GDM1 (cell line): ENCODE data around the gene PIK3R6.
"Not testable (repeated sequence)": the region's sequence is repeated elsewhere in the genome, so short reads cannot be mapped to it uniquely, and the experiment has no call there.

Experiments used
- DNase-seq: peaks from one replicate; lab custom pipeline; 2025; lab: John Stamatoyannopoulos, UW

Gene PIK3R6

DNA sequence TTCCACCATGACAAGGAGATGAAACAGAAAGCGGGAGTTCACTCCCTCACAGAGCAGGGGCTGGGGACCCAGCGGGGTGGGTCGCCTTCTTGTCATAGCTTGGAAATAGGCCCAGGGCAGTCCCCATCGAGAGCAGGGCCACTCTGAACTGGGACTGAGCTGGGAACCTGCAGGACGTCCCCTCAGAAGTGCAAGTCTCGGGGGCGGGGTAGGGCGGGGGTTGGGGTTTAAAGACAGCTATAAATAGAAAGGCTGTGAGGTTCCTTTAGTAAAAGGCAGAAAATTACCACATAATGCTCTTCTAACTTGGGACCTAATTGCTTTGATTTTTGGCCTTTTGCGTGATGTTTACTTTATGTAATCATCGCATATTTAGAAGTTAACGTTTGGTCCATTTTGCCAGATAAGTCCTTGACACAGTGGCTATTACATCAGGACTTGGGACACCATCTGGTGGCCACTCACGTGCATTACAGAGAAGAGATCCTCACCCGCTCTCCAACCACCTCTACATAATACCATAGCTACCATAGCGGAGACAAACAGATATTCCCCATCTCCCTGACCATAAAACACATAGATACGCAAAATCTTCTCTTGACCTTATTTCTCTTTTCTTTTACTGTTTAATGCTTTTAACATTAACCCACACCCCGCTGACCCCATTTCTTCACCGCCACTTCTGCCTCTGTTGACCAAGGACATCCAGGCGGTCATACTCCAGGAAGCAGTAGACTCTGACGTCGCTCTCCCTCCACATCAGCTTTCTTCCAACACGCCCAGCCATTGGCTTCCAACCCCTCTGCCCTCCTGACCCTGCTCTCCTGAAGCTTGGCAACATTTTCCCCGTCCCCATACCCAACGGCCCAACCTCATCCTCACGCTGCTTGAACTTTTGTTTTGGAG, 27.5 kb upstream of the PIK3R6 start:
- peak; percentile 46 for DNase-seq

DNA sequence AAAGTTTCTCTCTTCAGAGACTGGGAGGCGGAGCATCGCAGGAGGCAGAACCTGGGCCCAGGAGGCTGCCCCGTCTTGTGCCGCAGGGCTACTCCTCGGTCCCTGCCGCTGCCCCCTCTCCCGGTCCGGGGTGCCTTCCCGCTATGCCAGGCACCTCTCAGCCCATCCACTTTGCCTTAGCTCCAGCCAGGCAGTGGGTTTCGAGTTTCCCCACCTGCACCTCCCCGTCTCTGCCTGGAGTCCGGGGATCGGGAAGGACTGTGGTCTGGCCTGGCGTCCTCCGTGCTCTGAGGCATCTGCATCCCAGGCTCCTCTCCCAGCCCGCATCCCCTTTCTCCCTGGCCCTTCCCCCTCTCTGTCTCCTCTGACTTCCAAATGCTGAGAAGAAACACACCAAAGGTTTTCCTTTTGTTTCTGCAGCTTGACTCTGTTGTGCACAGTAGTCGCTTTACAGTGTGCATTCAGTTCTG, 26.8 kb upstream of the PIK3R6 start:
- DNase-seq, result no peak

DNA sequence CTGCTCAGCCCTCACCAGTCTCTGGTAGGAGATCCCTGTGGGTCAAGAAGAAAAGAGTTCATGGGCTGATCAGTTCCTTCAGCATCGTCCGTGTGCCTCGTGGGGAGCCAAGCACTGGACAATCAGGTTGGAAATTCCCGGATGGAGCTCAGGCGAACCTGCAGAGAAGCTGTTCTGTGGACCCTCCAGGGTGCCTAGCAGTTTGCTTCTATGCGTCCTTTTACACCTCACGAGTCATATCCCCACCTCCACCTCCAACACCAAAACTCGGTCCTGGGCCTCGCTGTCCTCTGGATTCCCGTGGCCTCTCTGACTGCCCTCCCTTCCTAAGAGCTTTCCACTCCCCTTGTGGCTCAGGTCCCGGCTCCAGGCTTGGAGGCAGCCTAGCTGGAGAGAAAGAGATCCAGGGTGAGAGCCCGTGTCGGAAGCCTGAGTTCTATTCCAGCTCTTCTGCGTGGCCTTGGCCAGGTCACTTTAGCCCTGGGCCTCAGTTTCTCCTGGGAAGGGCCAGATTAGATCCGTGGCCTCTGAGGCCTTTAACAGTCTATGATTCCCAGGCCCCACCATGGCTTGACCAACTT, 26.2 kb upstream of the PIK3R6 start:
- DNase-seq, result no peak

GRCh38 chr17:8893059-8893458, 25.6 kb upstream of the PIK3R6 start:
- DNase-seq, result no peak

DNA sequence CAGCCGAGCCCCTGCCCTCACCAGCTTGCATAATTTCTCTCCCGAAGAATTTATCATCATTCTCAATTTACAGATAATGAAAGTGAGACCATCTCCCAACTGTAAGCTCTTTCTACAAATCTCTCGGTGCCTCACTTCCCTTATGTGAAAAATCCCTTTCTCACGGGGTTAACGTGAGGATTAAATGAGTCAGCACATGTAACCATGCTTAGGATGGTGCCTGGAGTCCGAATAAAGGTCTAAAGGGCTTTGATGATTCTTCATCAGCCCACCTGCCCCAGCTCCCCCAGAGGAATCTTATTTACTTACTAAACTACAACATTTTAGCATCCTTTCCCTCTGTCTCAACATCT, 24.8 kb upstream of the PIK3R6 start:
- DNase-seq, result no peak

DNA sequence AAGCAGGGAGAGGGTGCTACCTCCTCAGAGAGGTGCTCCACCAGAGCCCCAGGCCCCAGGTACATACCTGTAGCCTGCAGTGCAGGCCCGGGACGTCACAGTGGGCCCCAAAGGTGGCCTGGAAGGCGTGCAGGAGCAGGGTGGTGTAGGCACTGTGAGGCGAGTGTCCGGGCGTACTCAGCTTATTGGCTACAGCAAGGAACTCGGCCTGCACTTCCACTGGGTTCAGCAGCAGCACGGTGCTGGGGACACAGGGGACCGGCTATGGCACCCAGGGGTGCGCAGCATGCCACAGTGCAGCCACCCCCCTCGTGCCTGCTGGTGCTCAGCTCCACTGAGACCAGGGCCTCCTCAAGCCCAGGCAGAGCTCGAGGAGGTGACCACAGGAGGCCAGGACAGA, 23.2 kb upstream of the PIK3R6 start:
- DNase-seq, result no peak

- no peak for DNase-seq
Observed at GRCh38 chr17:8889458-8890210, 22.2 kb upstream of the PIK3R6 start.

GRCh38 chr17:8888704-8889302, 21.3 kb upstream of the PIK3R6 start:
- DNase-seq, result no peak

GRCh38 chr17:8887834-8888703, 20.6 kb upstream of the PIK3R6 start:
- DNase-seq, result no peak

- DNase-seq, result no peak
Observed at GRCh38 chr17:8887301-8887700, 19.8 kb upstream of the PIK3R6 start.

GRCh38 chr17:8885967-8886684, 18.7 kb upstream of the PIK3R6 start:
- no peak for DNase-seq

- DNase-seq, result not testable (repeated sequence)
Observed at GRCh38 chr17:8885163-8885966, 17.9 kb upstream of the PIK3R6 start.

GRCh38 chr17:8884336-8884990, 17.0 kb upstream of the PIK3R6 start:
- no peak for DNase-seq

GRCh38 chr17:8883353-8883752, 15.9 kb upstream of the PIK3R6 start:
- DNase-seq, result no peak

DNA sequence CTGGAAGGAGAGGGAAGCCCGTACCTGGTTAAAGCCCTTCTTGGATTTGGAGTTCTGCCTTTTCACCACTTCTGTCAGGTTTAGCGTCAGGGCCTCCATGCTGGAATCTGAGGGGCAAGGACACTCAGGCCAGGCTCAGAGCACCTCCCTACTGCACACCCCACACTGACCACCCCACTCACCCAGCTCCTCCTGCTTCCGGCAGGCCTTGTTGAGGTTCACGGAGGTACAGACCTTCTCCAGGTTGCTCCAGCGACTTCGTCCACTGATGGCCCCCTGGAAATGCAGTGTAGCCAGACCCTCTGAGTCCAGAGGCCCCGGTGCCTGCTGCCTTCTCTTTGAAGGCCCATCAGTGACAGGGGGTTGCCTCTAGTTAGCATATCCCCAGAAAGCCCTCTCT, 14.1 kb upstream of the PIK3R6 start:
- no peak for DNase-seq

- DNase-seq, result no peak
Observed at GRCh38 chr17:8880466-8880865, 13.0 kb upstream of the PIK3R6 start.

- DNase-seq, result no peak
Observed at GRCh38 chr17:8879410-8879809, 11.9 kb upstream of the PIK3R6 start.

- DNase-seq, result no peak
Observed at GRCh38 chr17:8877984-8878383, 10.5 kb upstream of the PIK3R6 start.

- no peak for DNase-seq
Observed at GRCh38 chr17:8875957-8876356, 8.5 kb upstream of the PIK3R6 start.
